Urinary bladder (tissue), 4 donors: ENCODE results near the gene CHSY1. TPM values are rescaled to one million over a fixed set of nuclear protein-coding genes. Genes with fewer than 3 reads are reported as not detected.
"Not testable (repeated sequence)": the region's sequence is repeated elsewhere in the genome, so short reads cannot be mapped to it uniquely, and the experiment has no call there.

Experiments used
- DNase-seq: peaks from one replicate; pipeline ENCODE4 v3.0.0-alpha.2; 2015; ENCODE audit errors: extremely low spot score
- H3K27ac ChIP-seq: one replicate; pipeline ENCODE4 v1.5.1; 2013; ENCODE audit warnings: low read depth, mild to moderate bottlenecking, moderate library complexity
- H3K36me3 ChIP-seq: one replicate; pipeline ENCODE4 v1.6.1; 2013; ENCODE audit warnings: mild to moderate bottlenecking, moderate library complexity; ENCODE audit not compliant: insufficient read depth
- H3K4me1 ChIP-seq: one replicate; pipeline ENCODE4 v1.6.1; 2013; ENCODE audit warnings: mild to moderate bottlenecking, moderate library complexity; ENCODE audit not compliant: insufficient read depth
- H3K4me3 ChIP-seq: one replicate; pipeline ENCODE4 v1.5.1; 2013; ENCODE audit warnings: low read depth, low read length
- WGBS: extraction: QIAGEN DNeasy Blood & Tissue Kit; methylation state at CpG from one replicate; pipeline ENCODE4 v1.1.7; 2013; 5-methylcytosine and 5-hydroxymethylcytosine counted together
- polyA plus RNA-seq: library from polyadenylated mRNA; stranded (reverse); fragments of 200-250 nt; gene quantifications from one replicate; pipeline ENCODE4 v1.2.3, GENCODE V29; 2013
- total RNA-seq: library from RNA; depleted of rRNA; stranded (reverse); fragments of >200 nt; gene quantifications from one replicate; pipeline ENCODE4 v1.2.3, GENCODE V29; 2014
- donor health status: healthy with polysubstance abuse.
- donor health status: healthy.

Gene CHSY1
- total and polyA plus RNA-seq, 2 donors: 18.7 to 42.6 TPM

DNA sequence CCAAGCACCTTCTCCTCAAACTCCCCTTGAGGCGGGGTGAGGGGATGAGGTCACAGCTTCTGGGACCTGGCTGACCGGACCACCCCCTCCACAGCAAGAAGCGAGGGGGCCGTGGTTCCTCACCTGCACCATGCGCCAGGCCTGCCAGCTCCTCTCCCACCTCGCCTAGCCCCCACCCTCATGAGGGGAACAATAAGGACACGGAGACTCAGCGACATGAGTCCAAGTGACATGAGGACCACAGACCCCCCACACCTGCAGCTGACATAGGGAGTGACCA is 118.7 kb downstream of the CHSY1 start:
- Histone ChIP-seq H3K27ac (no peak overlapping the region), H3K4me3 (no peak overlapping the region), H3K36me3 (no peaks in the 10 kb centered on the region), H3K4me1 (no peaks in the 10 kb centered on the region)
- 98% methylated on average over 8 of the region's 8 CpGs for WGBS
- DNase-seq: no peak

DNA sequence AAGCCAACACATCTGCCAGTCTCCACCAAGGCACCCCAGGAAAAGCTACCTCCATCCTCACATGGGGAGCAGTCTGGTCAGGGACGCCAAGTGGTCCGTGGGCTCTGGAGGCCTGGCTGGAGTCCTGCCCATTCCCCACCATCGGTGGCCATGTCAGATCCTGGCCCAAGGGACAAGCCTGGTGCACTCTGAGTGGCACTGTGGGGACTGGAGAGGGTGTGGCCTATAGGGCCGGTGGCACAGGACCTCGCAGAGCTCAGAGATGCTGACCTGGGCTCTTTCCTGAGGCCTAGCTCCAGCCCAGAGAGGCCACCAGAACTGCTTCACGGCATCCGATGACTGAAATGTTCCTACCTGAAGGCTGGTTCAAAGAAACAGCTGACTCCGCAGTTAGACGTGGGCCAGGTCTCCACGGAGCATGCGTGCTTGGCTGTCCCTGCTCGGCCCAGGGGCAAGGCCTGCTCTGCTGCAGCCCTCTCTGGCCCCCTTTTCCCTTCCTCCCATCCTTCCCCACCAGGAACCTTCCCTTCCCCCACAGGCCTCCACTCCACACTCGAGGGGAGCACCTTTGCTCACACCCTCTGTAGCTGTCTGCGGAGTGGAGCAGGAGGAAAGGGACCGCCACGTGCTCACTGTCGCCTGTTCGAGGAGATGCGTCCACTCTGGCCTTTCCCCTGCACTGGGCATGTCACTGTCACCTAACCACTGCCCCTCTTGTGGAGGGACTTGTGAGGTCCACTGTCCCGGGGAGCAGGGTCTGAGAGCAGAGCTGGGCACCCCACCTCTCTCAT is 119.3 kb downstream of the CHSY1 start:
- DNase-seq: no peak
- Histone ChIP-seq H3K4me3 (no peak overlapping the region), H3K36me3 (no peaks in the 10 kb centered on the region), H3K4me1 (no peaks in the 10 kb centered on the region), H3K27ac (no peak overlapping the region)
- WGBS: 94% methylated on average over 20 of the region's 20 CpGs

DNA sequence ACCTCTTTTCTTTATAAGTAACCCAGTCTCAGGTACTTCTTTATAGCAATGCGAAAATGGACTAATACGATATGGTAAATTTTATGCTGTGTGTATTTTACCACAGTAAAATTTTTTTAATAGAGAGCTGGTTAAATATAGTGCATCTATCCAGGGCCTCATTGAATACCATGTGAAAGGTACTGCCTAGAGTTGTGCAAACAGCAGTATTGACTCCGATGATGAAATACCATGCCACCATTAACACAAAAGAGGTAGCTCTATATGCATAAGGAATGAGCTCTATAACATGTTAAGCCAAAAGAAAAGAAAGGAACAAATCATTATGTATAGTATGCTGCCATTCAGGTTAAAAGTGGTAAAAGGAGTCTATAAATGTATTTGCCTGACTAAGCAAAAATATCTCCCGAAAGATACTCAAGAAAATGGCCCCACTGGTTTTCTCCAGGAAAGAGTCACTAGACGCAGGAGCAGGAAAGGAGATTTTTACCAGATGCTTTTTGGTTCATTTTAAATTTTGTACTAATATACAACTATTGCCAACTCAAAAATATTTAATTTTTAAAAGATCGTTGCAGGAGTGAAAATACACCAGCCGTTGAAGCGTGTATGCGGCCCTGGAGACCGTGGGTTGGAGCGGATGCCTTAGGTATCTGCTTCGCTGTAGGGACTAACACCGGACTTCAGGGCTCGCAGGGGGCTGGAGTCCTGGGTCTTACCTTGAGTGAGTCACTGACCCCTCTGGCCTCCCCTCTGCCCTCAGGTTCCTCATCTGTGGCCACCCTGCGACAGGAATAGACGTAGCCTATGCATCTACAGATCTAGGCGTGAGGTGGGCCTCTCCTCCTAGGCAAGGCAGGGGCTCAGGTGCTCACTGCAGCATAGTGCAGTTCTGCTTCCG is 120.1 kb downstream of the CHSY1 start:
- no peaks in the 10 kb centered on the region for H3K4me1 ChIP-seq
- WGBS: 87% methylated on average over 18 of the region's 18 CpGs
- H3K4me3 ChIP-seq: no peak overlapping the region
- no peak overlapping the region for H3K27ac ChIP-seq
- H3K36me3 ChIP-seq: no peaks in the 10 kb centered on the region
- no peak for DNase-seq

DNA sequence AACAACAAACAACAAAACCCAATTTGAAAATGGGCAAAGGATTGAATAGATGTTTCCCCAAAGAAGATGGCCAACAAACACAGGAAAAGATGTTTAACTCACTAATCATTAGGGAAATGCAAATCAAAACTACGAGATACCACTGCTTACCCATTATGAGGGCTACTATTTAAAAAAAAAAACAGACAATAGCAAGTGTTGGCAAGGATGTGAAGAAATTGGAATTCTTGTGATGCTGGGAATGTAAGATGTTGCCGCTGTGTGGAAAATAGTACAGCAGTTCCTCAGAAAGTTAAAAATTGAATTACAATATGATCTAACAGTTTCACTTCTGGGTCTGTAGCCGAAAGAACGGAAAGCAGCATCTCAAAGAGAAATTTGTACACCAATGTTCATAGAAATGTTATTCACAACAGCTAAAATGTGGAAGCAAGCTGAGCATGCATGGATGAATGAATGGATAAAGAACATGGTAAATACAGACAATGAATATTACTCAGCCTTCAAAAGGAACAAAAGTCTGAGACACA is 121.9 kb downstream of the CHSY1 start:
- DNase-seq: no peak
- Histone ChIP-seq H3K4me1 (no peaks in the 10 kb centered on the region), H3K36me3 (no peaks in the 10 kb centered on the region), H3K4me3 (no peak overlapping the region), H3K27ac (no peak overlapping the region)
- 93% methylated on average over 4 of the region's 4 CpGs for WGBS

DNA sequence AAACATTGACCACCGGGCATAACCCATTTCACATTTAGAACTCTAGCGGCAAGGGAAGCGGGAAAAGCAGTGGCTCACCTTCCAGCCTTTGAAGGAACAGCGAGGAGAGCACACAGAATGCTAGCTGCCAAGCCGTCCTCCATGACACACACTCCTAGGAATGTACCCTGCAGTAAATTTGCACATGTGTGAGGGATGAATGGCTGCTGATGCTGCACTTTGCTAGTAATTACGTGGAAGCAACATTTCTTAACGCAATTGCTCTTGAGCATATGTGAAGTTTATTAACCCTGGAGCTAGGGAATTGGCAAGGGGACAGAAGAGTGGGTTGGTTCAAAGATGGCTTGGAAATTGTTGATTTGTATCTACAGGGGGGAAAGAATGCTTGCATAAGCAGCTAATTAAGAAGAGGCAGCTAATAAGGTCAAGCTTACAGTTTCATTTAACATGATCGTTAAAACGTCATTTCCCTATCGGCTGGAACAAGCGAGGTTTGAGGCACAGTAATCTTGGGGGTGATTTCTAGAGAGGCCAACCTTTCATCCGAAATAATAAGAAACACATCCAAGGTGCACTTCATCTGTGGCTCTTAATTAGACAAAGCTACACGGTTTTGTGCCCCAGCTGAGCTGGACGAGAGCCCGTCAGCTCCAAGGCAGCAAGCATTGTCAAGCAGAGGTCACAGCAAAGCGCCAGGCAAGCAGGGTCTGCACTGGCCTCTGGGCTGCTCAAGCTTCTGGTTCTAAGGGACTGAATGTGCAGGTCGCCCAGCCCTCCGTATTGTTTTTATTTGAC is 123.4 kb downstream of the CHSY1 start:
- Histone ChIP-seq H3K27ac (no peak overlapping the region), H3K36me3 (no peaks in the 10 kb centered on the region), H3K4me1 (no peaks in the 10 kb centered on the region), H3K4me3 (no peak overlapping the region)
- no peak for DNase-seq
- 76% methylated on average over 18 of the region's 18 CpGs for WGBS

DNA sequence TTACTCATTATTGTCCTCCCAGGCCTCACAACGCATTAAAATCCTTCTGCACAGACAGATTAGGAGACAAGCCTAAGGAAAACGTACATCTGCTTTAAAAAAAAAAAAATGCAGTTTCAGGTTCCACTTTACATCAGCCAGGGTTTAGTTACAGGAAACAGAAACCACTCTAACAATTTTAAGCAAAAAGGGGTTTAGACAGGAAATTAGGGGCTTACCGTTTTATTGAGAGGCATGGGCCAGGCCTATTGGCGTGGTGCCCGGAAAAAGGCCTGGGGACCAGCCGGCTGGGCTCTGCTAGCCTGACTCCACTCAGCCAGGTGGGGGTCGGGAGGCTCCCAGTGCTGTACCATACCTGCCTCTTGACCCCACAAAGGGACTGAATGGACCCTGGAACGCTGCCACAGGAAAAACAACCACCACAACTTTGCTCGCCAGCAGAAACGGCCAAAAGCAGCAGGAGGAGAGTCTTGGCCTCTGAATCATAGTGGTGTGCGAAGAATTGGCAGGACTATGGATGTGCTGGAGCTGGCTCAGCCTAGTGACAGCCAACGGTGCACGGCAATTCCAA is 124.3 kb downstream of the CHSY1 start:
- WGBS: 11% methylated on average over 13 of the region's 13 CpGs
- Histone ChIP-seq H3K4me3 (no peak overlapping the region), H3K27ac (peak overlapping the region; percentile 65), H3K4me1 (no peaks in the 10 kb centered on the region), H3K36me3 (no peaks in the 10 kb centered on the region)
- DNase-seq: peak; percentile 64

DNA sequence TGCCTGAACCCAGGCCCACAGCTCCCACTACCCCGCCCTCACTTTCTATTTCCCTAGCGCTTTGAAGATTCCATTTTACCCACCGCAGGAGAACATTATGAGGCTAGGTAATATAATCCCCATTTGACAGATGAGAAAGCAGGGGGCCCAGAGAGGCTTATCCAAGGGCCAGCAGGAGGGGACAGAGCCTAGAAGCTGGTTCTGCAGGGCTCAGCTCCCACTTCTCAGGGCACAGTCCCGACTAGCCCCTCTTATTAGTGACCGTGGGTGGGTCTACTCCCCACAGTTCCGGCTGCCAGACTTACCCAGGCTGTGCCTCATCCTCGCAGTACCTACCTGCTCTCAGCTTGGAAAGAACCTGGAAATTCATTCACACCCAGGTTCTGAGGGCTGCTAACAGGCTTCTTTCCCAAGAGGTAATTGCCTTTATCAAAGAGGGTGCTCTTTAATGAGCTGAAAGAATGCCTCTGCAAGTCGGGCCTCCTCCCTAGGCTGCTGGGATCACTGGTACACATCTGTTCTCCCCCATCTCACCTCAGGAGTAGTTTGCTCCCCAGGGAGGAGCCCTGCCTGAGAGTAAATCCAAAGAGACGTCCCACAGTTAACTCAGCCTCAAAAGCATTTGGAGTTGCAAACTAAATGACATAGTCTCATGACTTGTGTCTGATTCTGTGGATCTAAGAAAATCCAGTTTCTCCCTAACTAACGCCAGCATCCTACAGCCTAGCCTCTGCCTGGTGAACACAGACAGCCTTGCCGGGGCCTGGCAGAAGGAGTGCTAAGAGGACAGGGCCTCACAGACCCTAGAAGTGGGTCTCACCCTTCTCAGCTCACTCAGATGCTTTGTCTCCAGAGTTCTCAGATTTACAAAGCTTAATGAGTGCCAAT is 125.0 kb downstream of the CHSY1 start:
- H3K36me3 ChIP-seq: no peaks in the 10 kb centered on the region
- 64% methylated on average over 11 of the region's 11 CpGs for WGBS
- DNase-seq: no peak

DNA sequence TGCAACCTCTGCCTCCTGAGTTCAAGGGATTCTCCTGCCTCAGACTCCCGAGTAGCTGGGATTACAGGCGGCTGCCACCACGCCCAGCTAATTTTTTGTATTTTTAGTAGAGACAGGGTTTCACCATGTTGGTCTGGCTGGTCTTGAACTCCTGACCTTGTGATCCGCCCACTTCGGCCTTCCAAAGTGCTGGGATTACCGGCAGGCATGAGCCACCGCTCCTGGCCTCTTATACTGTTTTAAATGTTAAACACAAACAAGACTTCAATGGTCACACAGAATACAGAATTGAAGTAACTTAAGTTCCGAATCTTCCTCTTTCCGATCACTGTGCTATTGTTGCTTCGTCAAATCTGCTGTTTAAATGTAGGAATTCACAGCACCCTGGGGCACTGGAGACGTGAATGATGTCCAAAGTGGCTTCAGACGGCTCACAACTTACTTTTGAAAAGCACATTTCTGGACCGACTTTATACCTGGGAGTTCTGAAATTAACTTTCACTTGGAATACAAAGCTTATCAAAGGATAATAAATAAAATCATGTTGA is 125.9 kb downstream of the CHSY1 start:
- not testable (repeated sequence) for H3K4me3 ChIP-seq, DNase-seq, H3K36me3 ChIP-seq, H3K4me1 ChIP-seq, H3K27ac ChIP-seq
- 82% methylated on average over 13 of the region's 13 CpGs for WGBS

More for the DNA sequence above, 125.0 kb downstream of the CHSY1 start:
- Histone ChIP-seq H3K4me1 (no peaks in the 10 kb centered on the region), H3K4me3 (no peak overlapping the region), H3K27ac (peak overlapping the region; percentile 65)

Other genes with a start within 250 kb of the CHSY1 start
- 40.7 TPM for gene SELENOS, start 25.4 kb upstream of the CHSY1 start, total RNA-seq
- 87.5 TPM for gene SELENOS, start 25.4 kb upstream of the CHSY1 start, polyA plus RNA-seq
- gene SNRPA1, start 43.2 kb upstream of the CHSY1 start, total RNA-seq: 18.5 TPM
- 32.2 TPM for gene SNRPA1, start 43.2 kb upstream of the CHSY1 start, polyA plus RNA-seq
- 14.1 TPM for gene PCSK6, start 237.7 kb upstream of the CHSY1 start, total RNA-seq
- gene PCSK6, start 237.7 kb upstream of the CHSY1 start, polyA plus RNA-seq: 2.5 TPM